GM19239 (cell line): ENCODE measurements around the gene TMCC1.

Experiments used
- DNase-seq: peaks from one replicate; pipeline ENCODE4 v3.0.0; 2011; ENCODE audit warnings: low spot score; ENCODE audit not compliant: insufficient read length
- FAIRE-seq: peaks from 2 replicates; lab custom pipeline; 2011; peaks lifted over from hg19 to GRCh38; lab: Jason Lieb, UNC

The TMCC1 gene

DNA sequence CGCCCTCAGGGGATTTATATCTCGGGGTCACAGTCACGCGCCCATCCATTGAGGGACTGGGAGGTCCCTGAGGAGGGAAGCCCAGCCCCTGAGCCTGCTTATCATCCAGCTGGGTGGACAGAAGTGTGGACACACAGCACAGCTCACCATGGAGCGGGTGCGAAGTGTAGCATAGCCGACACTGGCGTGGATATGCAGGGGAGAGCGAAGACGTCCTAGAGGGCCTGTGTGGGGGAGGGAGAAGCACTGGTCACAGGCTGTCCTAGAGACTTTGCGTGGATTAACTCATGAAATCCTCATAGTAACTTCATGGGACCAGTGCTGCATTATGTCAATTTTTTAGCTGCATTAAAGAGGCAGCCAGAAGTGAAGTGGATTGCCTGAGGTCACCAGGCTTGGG is 261.0 kb downstream of the TMCC1 start:
- DNase-seq, result no peak
- FAIRE-seq, result no peak

- DNase-seq (no peak), FAIRE-seq (no peak)
Measured at GRCh38 chr3:129632056-129632455, 261.5 kb downstream of the TMCC1 start.

GRCh38 chr3:129629011-129629410 is 264.5 kb downstream of the TMCC1 start:
- FAIRE-seq (no peak), DNase-seq (no peak)

DNA sequence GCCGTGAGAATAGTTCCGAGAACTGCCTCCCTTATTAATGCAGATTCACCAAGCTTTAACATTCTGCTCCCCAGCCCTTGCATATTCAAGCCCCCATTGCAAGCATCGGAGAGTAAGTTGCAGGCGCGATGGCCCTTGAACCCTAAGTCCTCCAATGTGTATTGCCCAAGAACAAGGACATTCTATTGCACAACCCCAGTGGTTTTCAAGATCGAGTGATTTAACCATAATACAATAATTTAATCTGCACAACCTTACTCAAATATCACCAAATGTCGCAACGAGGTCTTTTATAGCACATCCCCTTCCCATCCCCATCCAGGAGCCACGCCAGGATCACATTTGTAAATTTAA is 265.4 kb downstream of the TMCC1 start:
- no peak for FAIRE-seq

DNA sequence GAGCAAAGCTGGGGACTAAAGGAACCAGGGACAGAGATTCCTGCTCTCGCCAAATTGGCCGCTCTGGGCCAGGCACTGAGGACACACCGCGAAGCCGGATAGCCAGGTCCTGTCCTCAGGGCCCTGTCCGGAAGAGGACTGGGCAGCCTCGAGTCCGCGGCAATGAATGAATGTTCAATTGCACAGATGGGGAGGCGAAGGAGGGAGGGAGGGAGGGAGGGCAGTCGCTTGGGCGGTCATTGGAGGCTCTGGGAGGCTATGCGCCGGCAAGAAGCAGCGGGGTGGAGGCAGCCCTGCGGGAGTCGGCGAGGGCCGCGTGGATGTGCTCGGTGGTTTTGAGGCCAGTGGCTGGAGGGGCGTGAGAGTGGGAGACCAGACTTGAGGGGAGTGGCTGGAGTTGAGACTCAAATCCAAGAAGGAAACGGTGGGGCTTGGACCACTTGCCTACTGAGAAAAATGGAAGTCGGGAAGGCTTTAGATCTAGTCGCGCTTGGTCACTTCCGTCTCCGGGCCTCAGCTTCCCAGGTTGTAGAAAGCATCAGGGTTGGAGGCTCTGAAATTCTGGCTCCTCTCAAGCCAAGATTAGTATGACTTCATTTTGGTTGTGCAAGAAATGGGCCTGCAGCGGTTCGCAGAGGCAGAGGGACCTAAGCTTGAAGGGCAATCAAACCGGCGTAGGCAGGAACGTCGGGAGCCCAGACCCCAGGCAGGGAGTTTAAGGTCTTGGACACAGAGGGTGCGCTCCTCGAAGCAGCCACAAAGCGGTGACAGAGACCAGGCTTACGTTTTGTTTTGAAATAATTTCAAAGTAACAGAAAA is 266.0 kb downstream of the TMCC1 start:
- FAIRE-seq (peak; percentile 97), DNase-seq (peak; percentile 88)

More for the DNA sequence above, 265.4 kb downstream of the TMCC1 start:
- no peak for DNase-seq

DNA sequence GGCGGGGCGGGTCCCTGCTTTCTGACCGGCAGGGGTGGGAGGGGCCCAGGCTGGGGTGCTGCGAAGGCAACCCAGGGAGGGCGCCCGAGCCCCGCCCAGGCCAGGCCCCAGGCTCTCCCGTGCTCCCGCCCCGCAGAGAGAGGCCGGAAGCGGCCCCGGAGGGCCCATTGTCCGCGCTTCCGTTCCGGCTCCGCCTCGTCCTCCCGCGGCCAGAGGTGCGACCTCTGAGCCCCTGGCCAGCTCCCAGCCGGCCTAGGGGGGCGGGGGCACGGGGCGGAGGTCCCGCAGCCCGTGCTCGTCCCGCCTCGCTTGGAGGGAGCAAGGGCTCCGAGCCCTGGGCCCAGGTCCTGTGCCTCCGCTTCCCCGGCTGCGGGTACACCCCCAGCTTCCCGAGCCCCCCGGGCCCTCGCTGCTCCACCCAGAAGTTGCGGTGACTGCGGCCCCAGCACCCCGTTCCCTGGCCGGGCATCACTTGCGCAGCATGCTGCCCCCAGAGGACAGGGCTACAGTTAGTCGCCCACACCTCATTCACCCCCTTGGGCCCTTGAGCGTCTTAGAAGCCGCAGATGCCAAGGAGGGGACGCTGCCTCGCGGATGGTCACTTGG is 266.7 kb downstream of the TMCC1 start:
- DNase-seq, result peak; percentile 98
- FAIRE-seq, result peak; percentile 75

DNA sequence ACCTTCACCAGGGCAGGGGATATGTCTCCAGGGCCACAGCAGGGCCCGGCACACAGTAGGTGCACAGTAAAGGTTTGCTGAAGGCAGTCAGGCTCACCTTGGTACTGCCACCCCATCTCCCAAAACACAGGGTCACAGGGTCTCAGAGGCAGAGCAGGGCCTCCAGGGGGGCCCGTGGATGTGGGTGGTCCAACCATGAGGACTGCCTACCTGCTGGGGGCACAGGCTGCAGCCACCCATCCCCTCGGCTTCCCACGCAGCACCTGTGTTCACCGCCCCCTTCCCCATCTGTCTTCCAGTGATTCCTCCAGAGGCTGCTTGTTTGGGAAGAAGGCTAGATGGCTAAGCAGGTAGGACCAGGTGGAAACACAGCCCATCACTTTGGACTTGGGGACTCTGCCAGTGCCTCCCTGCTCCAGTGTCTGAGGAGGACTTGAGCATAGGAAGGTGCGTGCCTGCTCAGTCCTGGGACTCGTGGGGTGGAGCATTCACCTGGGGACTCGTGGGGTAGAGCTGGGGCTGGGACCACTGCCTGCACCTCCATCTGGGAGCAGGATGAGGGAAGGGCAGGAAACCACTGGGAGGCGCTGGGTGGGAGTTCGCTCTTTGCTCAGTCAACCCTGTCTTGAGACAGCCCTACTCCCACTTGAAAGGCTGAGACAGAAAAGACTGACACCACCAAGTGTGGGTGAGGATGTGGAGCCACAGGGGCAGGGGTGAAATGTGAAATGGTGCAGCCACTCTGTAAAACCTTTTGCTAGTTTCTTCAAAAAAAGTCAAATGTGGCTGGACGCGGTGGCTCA is 268.2 kb downstream of the TMCC1 start:
- FAIRE-seq (no peak), DNase-seq (no peak)

DNA sequence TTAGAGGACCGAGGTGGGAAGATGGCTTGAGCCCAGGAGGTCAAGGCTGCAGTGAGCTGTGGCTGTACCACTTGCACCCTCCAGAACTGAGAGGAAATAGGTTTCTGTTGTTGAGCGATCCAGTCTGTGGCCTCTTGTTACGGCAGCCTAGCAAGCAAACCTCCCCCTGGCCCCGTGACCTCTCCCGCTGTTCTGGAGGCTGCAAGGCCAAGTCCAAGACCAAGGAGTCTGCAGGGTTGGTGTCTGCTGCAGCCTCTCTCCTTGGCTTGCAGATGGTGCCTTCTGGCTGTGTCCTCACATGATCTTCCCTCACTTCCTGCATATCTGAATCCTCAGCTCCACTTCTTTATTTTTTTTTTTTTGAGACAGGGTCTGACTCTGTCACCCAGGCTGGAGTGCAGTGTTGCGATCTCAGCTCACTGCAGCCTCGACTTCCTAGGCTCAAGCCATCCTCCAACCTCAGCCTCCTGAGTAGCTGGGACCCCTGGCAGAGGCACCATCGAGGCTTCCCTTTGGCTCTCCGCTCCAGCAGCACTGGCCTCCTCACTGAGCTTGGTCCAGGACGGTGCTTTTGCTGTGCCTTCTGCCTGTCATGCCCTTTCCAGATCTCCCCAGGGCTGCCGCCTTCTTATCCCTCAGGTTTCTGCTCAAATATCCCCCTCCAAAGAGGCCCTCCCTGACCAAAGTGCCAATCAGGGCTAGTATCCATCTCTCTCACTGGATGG is 269.0 kb downstream of the TMCC1 start:
- DNase-seq (no peak), FAIRE-seq (no peak)

- no peak for DNase-seq
- no peak for FAIRE-seq
Measured at GRCh38 chr3:129623447-129624118, 269.9 kb downstream of the TMCC1 start.

DNA sequence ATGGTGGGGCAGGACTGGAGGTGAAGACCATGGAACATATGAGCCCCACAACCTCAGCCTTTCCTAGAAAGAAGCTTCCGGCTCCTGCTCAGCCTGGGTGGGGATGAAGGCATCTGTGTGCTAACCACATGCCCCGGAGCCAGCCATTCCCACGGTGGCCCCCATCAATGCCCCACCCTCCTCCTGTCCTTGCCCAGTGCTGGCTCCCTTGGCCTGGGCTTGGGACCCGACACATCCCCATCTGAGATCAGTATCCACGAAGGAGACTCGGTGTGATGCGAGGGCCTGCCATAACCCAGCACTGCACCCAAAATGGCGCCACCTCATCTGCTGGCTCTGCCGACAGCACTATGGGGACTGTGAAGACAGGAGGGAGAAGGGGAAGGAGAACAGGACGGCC is 270.6 kb downstream of the TMCC1 start:
- FAIRE-seq (no peak), DNase-seq (no peak)

DNA sequence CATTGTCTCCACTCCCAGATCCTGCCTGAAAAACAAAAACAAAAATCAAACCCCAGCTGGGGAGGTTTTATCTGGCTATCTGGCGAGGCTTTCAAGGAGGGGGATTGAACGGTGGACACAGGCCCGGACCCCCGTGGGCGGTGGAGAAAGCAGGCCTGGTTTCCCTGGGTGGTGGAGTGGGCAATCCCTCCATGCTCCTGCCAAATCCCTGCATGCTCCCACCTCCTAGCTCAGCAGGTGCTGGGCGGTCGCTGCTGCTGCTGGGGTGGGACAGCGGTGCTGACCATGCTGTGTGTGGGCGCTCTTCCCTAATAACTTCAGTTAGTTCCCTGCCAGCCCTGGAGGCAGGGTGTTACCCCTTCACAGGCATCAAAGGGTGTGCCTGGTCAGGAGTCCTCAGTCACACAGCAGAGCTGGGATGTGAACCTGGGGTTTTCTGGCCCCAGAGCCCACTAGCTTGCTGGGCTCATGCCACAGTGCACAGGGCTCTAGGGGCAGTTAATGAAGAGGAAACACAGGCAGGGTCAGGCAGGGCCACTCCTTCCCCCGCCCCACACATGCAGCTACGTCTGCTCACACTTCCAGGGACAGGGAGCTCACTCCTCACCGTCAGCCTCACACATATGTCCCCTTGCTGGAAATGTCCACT is 271.2 kb downstream of the TMCC1 start:
- DNase-seq (no peak), FAIRE-seq (no peak)

GRCh38 chr3:129621626-129622225 is 271.8 kb downstream of the TMCC1 start:
- FAIRE-seq (no peak), DNase-seq (no peak)

- DNase-seq (no peak), FAIRE-seq (no peak)
Measured at GRCh38 chr3:129620828-129621559, 272.5 kb downstream of the TMCC1 start.

- FAIRE-seq (no peak), DNase-seq (no peak)
Measured at GRCh38 chr3:129619726-129620162, 273.8 kb downstream of the TMCC1 start.

DNA sequence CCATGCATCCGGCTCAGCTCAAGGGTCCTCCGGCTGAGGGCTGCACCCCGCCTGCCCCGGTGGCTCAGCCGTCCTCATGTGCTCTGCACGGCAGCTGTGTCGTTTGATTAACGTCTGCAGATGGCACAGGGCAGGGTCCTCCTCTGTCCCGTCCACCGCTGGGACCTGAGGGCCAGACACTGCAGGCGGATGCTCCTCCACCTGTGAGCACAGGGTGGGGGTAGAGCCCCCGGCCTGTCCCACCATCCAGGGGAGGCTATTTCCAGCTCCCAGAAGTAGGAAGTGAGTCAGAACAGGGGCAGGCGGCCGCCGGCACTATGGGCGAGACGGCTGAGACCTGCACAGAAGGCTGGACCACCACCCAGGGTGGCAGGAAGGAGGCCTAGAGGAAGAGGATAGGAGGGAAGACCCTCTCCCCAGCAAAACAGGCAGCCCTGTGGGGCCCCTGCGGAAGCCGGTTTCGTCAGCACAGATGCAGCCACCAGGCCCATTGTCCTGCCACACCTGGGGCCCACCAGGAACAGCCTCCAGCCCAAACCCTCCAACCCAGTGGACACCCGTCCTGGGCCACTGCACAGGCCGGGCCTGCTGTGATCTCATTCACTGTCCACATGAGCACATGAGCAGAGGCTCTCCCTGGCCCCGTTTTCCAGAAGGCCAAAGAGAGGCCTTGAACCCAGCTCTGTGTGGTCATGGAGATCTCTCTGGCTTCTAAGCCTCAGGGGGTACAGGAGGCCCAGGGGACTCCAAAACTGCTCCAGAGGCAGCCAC is 274.4 kb downstream of the TMCC1 start:
- DNase-seq, result no peak
- FAIRE-seq, result no peak

DNA sequence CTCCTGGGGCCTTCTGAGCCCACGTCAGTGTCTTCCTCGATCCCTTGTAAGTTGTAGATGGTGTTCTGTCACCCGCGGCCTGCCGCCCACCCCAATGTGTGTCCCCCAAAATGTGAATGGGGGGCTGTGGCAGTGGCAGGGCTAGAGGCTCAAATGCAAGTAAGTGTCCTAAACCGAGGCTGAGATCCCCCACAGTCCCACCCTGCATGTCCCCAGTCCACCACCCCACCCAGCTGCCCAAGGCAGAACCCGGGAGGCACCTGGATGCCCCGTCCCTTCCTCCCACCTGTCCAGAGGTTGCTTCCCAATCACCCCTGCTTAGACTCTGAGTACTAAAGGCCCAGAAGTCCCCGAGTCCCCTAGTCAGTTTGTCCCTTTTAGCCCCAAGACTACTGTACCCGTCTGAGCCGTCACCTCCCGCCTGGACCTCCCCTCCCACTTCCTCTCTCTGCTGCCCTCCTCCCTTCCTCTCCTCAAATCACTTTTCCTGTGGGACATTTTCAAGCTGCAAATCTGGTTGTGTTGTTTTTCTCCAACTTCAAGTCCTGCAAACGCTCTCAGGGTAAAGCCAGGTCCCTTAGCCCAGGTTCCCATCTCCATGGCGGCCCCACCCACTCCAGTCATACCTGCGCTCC is 275.2 kb downstream of the TMCC1 start:
- DNase-seq (no peak), FAIRE-seq (no peak)
